Esophagus muscularis mucosa (tissue), 4 donors: Measurements from ENCODE around the gene IFI27L1. TPM values are rescaled to one million over a fixed set of nuclear protein-coding genes. Genes with fewer than 3 reads are reported as not detected.

Experiments used
- DNase-seq: peaks from one replicate; pipeline ENCODE4 v3.0.0-alpha.2; 2017; ENCODE audit errors: extremely low spot score
- H3K27ac ChIP-seq, 4 donors: fragments of 200-600 bp; sonication (generic); replicated peaks in 1 of 4; 1 replicate in 3 of 4; 2 replicates in 1 of 4; pipeline ENCODE4 v1.5.1; 2016 to 2019; ENCODE audit warnings: mild to moderate bottlenecking in 1 of 4
- H3K27me3 ChIP-seq, 4 donors: fragments of 200-600 bp; sonication (generic); one replicate each; pipeline versions ENCODE4 v1.5.1 to v1.6.0; 2016 to 2019
- H3K36me3 ChIP-seq, 4 donors: fragments of 200-600 bp; sonication (generic); one replicate each; pipeline ENCODE4 v1.5.1; 2016 to 2019
- H3K4me1 ChIP-seq, 4 donors: fragments of 200-600 bp; sonication (generic); one replicate each; pipeline ENCODE4 v1.5.1; 2016 to 2019
- H3K4me3 ChIP-seq, 4 donors: fragments of 200-600 bp; sonication (generic); 1 replicate in 2 of 4; 2 replicates in 2 of 4; pipeline ENCODE4 v1.5.1; 2016 to 2019; ENCODE audit warnings: mild to moderate bottlenecking in 4 of 4, moderate library complexity in 1 of 4
- H3K9me3 ChIP-seq, 4 donors: fragments of 200-600 bp; sonication (generic); 1 replicate in 3 of 4; 2 replicates in 1 of 4; pipeline ENCODE4 v1.5.1; 2016 to 2019
- EP300 ChIP-seq: sonication (generic); formaldehyde crosslinking; IDR thresholded peaks from one replicate; pipeline ENCODE4 v1.6.1; 2017; ENCODE audit warnings: antibody characterized with exemption
- POLR2A ChIP-seq: fragments of 450-650 bp; IDR thresholded peaks from one replicate; pipeline ENCODE4 v1.6.1; 2017; ENCODE audit warnings: antibody characterized with exemption, moderate library complexity, mild to moderate bottlenecking, low read depth
- POLR2AphosphoS5 ChIP-seq, 2 donors: sonication (generic); formaldehyde crosslinking; IDR thresholded peaks; one replicate each; pipeline ENCODE4 v1.6.1; 2017; ENCODE audit warnings: antibody characterized with exemption in 2 of 2
- WGBS: methylation state at CpG from one replicate; pipeline ENCODE4 v1.1.5; 2018; 5-methylcytosine and 5-hydroxymethylcytosine counted together
- intact Hi-C: fragments of 100-400 bp; cut with DNase I; formaldehyde crosslinking; loops from one replicate; pipeline ENCODE4 v1.15.1; 2023
- total RNA-seq, 4 donors: library from RNA; depleted of rRNA; stranded (reverse); fragments of >200 nt; gene quantifications; one replicate each; pipeline versions ENCODE4 v1.1.0 to v1.2.1, GENCODE V29; 2016
- TF ChIP-seq, protein P1 (sequence below), 3 experiments: fragments of 200-600 bp in 2 of 3; fragments of 450-650 bp in 1 of 3; sonication (generic) in 2 of 3; IDR thresholded peaks; one replicate each; pipeline ENCODE4 v1.5.1; 2017 to 2019; ENCODE audit warnings: antibody characterized with exemption in 3 of 3, mild to moderate bottlenecking in 2 of 3, moderate library complexity in 1 of 3

IFI27L1 gene
- total RNA-seq, 4 donors from 2014 or later: 5.8 to 12.9 (median 6.4) TPM

- H3K36me3 ChIP-seq: peaks cover 76 to 100% (median 97%) of the 10 kb centered on the region in 4 donors
- peaks cover 30 to 38% (median 32%) of the 10 kb centered on the region in 4 donors for H3K4me1 ChIP-seq
- WGBS: 85% methylated on average over 4 of the region's 4 CpGs
- TF ChIP-seq EP300: no peak
- TF ChIP-seq, protein P1, sequence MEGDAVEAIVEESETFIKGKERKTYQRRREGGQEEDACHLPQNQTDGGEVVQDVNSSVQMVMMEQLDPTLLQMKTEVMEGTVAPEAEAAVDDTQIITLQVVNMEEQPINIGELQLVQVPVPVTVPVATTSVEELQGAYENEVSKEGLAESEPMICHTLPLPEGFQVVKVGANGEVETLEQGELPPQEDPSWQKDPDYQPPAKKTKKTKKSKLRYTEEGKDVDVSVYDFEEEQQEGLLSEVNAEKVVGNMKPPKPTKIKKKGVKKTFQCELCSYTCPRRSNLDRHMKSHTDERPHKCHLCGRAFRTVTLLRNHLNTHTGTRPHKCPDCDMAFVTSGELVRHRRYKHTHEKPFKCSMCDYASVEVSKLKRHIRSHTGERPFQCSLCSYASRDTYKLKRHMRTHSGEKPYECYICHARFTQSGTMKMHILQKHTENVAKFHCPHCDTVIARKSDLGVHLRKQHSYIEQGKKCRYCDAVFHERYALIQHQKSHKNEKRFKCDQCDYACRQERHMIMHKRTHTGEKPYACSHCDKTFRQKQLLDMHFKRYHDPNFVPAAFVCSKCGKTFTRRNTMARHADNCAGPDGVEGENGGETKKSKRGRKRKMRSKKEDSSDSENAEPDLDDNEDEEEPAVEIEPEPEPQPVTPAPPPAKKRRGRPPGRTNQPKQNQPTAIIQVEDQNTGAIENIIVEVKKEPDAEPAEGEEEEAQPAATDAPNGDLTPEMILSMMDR (IDR thresholded peaks at IDR 0.05): no peak
- no peak for TF ChIP-seq POLR2A
- TF ChIP-seq POLR2AphosphoS5 (IDR thresholded peaks at IDR 0.05): no peak
- DNase-seq: peak; percentile 57
- no peaks in the 10 kb centered on the region for H3K9me3 ChIP-seq
- H3K27ac ChIP-seq: no peak overlapping the region
- intact Hi-C loops: loop anchor here (2.0 to 5.0 kb wide), 2 partner anchors 22 to 85 kb away; no protein-coding TSS in a partner anchor
- no peak overlapping the region for H3K4me3 ChIP-seq
- no peaks in the 10 kb centered on the region for H3K27me3 ChIP-seq
These were observed 28.4 kb upstream of the IFI27L1 start for GRCh38 chr14:94052662-94053061.

DNA sequence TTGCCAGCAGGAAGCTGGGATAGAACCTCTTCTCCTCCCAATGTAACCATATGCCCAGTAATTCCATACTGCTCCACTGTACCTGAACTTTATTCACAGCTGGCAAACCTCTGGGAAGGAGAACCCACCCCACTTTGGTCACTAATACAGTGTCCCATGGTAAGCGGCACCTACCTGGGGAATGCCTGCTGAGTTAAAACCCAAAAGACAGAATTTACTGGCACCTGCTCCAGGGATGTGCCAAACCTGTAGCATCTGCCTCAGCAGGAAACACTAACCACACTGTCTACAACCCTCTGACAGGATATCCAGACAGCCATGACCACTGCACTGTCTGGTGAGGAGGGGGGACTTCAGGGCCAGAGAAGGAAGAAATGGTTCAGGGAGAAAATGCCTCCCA lies 26.7 kb upstream of the IFI27L1 start:
- intact Hi-C loops: loop anchor here (5.0 kb wide), 1 partner anchor 83 kb away; no protein-coding TSS in a partner anchor
- Histone ChIP-seq H3K36me3 (peaks cover 76 to 100% (median 97%) of the 10 kb centered on the region in 4 donors), H3K27me3 (no peaks in the 10 kb centered on the region), H3K9me3 (no peaks in the 10 kb centered on the region), H3K4me1 (peaks cover 23 to 44% (median 30%) of the 10 kb centered on the region in 4 donors), H3K4me3 (no peak overlapping the region), H3K27ac (no peak overlapping the region)
- TF ChIP-seq, protein P1 (IDR thresholded peaks at IDR 0.05): no peak
- TF ChIP-seq EP300 (no peak), POLR2A (no peak), POLR2AphosphoS5 (IDR thresholded peaks at IDR 0.05) (no peak)
- WGBS: 100% methylated on average over 1 of the region's 1 CpG
- peak; percentile 66 for DNase-seq

DNA sequence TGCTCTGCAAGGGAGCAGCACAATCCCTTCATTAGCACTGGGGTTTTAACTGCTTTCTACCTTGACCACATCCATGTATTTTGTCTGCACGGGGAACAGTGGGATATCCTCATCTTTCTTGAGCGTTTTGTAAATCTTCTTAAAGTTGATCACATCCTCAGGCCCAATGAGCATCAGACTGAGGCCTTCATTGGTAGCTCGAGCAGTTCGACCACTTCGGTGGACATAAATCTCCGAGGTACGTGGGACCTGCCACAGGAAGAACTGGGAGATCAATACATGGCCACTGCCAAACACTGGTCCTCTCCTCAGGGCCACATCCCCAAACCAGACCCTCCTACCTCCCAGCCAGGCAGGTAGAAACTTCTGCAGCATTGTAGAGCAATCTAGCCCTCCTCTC lies 26.2 kb upstream of the IFI27L1 start:
- intact Hi-C loops: loop anchor here (5.0 kb wide), 1 partner anchor 82 kb away; no protein-coding TSS in a partner anchor
- no peaks in the 10 kb centered on the region for H3K27me3 ChIP-seq
- peaks cover 21 to 44% (median 34%) of the 10 kb centered on the region in 4 donors for H3K4me1 ChIP-seq
- TF ChIP-seq POLR2A (no peak), POLR2AphosphoS5 (IDR thresholded peaks at IDR 0.05) (no peak), EP300 (no peak)
- TF ChIP-seq, protein P1 (IDR thresholded peaks at IDR 0.05): no peak
- peak; percentile 39 for DNase-seq
- no peaks in the 10 kb centered on the region for H3K9me3 ChIP-seq
- peaks cover 76 to 100% (median 97%) of the 10 kb centered on the region in 4 donors for H3K36me3 ChIP-seq
- WGBS: 97% methylated on average over 7 of the region's 7 CpGs
- H3K4me3 ChIP-seq: no peak overlapping the region
- H3K27ac ChIP-seq: no peak overlapping the region

GRCh38 chr14:94056579-94057308 lies 24.4 kb upstream of the IFI27L1 start:
- Histone ChIP-seq H3K4me1 (peaks cover 4 to 35% (median 25%) of the 10 kb centered on the region in 4 donors), H3K36me3 (peaks cover 90 to 100% (median 99%) of the 10 kb centered on the region in 4 donors), H3K27ac (no peak overlapping the region), H3K27me3 (no peaks in the 10 kb centered on the region), H3K4me3 (no peak overlapping the region), H3K9me3 (no peaks in the 10 kb centered on the region)
- 80% methylated on average over 6 of the region's 6 CpGs for WGBS
- peak; percentile 19 for DNase-seq
- intact Hi-C loops: no loop called here
- TF ChIP-seq POLR2A (no peak), POLR2AphosphoS5 (IDR thresholded peaks at IDR 0.05) (no peak), EP300 (no peak)
- TF ChIP-seq, protein P1 (IDR thresholded peaks at IDR 0.05): no peak
